H9 (cell line): ENCODE data around the gene DIPK1C. TPM values are rescaled to one million over a fixed set of nuclear protein-coding genes. Genes with fewer than 3 reads are reported as not detected.
A peak's percentile ranks its signal among the peaks of the same experiment; 100 is the strongest.

Experiments
- DNase-seq: peaks from one replicate; pipeline ENCODE4 v3.0.0-alpha.2; 2017
- H2AFZ ChIP-seq: one replicate; pipeline ENCODE4 v1.6.1; 2013; ENCODE audit warnings: mild to moderate bottlenecking, low read length, control low read depth, moderate library complexity
- H2AK5ac ChIP-seq: 2 replicates; pipeline ENCODE4 v1.6.1; 2013; ENCODE audit warnings: low read length, control low read depth, mixed read lengths; ENCODE audit not compliant: insufficient read length
- H2BK120ac ChIP-seq: one replicate; pipeline ENCODE4 v1.6.1; 2013; ENCODE audit warnings: low read depth, mild to moderate bottlenecking, low read length, control low read depth, inconsistent platforms; ENCODE audit not compliant: poor library complexity, severe bottlenecking
- H2BK12ac ChIP-seq: 2 replicates; pipeline ENCODE4 v1.6.1; 2013; ENCODE audit warnings: low read length, control low read depth, mixed read lengths, low read depth; ENCODE audit not compliant: insufficient read length
- H2BK15ac ChIP-seq: 2 replicates; pipeline ENCODE4 v1.6.1; 2013; ENCODE audit warnings: low read depth, low read length, control low read depth
- H2BK20ac ChIP-seq: one replicate; pipeline ENCODE4 v1.6.1; 2013; ENCODE audit warnings: low read depth, mild to moderate bottlenecking, low read length, control low read depth, inconsistent platforms; ENCODE audit not compliant: poor library complexity, severe bottlenecking
- H2BK5ac ChIP-seq: 2 replicates; pipeline ENCODE4 v1.6.1; 2013; ENCODE audit warnings: low read length, control low read depth, mixed read lengths; ENCODE audit not compliant: insufficient read length
- H3K14ac ChIP-seq: 2 replicates; pipeline ENCODE4 v1.6.1; 2013; ENCODE audit warnings: low read length, control low read depth; ENCODE audit not compliant: insufficient read depth
- H3K18ac ChIP-seq: 2 replicates; pipeline ENCODE4 v1.6.1; 2013; ENCODE audit warnings: low read depth, mild to moderate bottlenecking, mixed read lengths, low read length, control low read depth; ENCODE audit not compliant: insufficient read length
- H3K23ac ChIP-seq: 2 replicates; pipeline ENCODE4 v1.6.1; 2013; ENCODE audit warnings: low read length, control low read depth, mixed read lengths, low read depth; ENCODE audit not compliant: insufficient read length
- H3K23me2 ChIP-seq: 2 replicates; pipeline ENCODE4 v1.6.1; 2013; ENCODE audit warnings: low read depth, mild to moderate bottlenecking, mixed read lengths, low read length, control low read depth; ENCODE audit not compliant: insufficient read length, poor library complexity, severe bottlenecking
- H3K27ac ChIP-seq: 2 replicates; pipeline ENCODE4 v1.5.1; 2013; ENCODE audit warnings: low read length, control low read depth, mixed read lengths, low read depth; ENCODE audit not compliant: insufficient read length
- H3K27me3 ChIP-seq: 2 replicates; pipeline ENCODE4 v1.6.1; 2013; ENCODE audit warnings: low read length, control low read depth, inconsistent platforms; ENCODE audit not compliant: insufficient read depth
- H3K4ac ChIP-seq: 2 replicates; pipeline ENCODE4 v1.6.1; 2013; ENCODE audit warnings: low read depth, mild to moderate bottlenecking, control low read depth, inconsistent platforms, low read length, moderate library complexity
- H3K4me1 ChIP-seq: 2 replicates; pipeline ENCODE4 v1.6.1; 2013; ENCODE audit warnings: low read length, control low read depth, inconsistent platforms; ENCODE audit not compliant: insufficient read depth
- H3K4me2 ChIP-seq: 2 replicates; pipeline ENCODE4 v1.6.1; 2013; ENCODE audit warnings: low read length, control low read depth, mixed read lengths; ENCODE audit not compliant: insufficient read length, insufficient read depth
- H3K56ac ChIP-seq: 2 replicates; pipeline ENCODE4 v1.6.1; 2013; ENCODE audit warnings: low read depth, mild to moderate bottlenecking, mixed read lengths, low read length, control low read depth; ENCODE audit not compliant: insufficient read length
- H3K79me1 ChIP-seq: 2 replicates; pipeline ENCODE4 v1.6.1; 2013; ENCODE audit warnings: low read depth, mild to moderate bottlenecking, moderate library complexity, low read length, control low read depth, inconsistent platforms; ENCODE audit not compliant: insufficient read depth, poor library complexity, severe bottlenecking
- H3K79me2 ChIP-seq: 2 replicates; pipeline ENCODE4 v1.6.1; 2013; ENCODE audit warnings: low read length, control low read depth, inconsistent platforms; ENCODE audit not compliant: insufficient read depth
- H3K9ac ChIP-seq: 2 replicates; pipeline ENCODE4 v1.6.1; 2013; ENCODE audit warnings: low read length, control low read depth, mixed read lengths; ENCODE audit not compliant: insufficient read length; ENCODE audit errors: extremely low read depth
- H3K9me3 ChIP-seq: one replicate; pipeline ENCODE4 v1.6.1; 2013; ENCODE audit warnings: low read depth, low read length, inconsistent platforms; ENCODE audit not compliant: control insufficient read depth
- H3T11ph ChIP-seq: one replicate; pipeline ENCODE4 v1.6.1; 2013; ENCODE audit warnings: mild to moderate bottlenecking, low read length, control low read depth, inconsistent platforms
- H4K20me1 ChIP-seq: one replicate; pipeline ENCODE4 v1.6.1; 2013; ENCODE audit not compliant: control insufficient read depth, insufficient read length, insufficient read depth
- H4K5ac ChIP-seq: 2 replicates; pipeline ENCODE4 v1.6.1; 2013; ENCODE audit warnings: low read depth, mild to moderate bottlenecking, mixed read lengths, low read length, control low read depth; ENCODE audit not compliant: insufficient read length
- H4K8ac ChIP-seq: replicated peaks from 2 replicates; pipeline ENCODE4 v1.6.1; 2013; ENCODE audit warnings: low read length, control low read depth, mixed read lengths, low read depth; ENCODE audit not compliant: insufficient read length
- H4K91ac ChIP-seq: 2 replicates; pipeline ENCODE4 v1.6.1; 2013; ENCODE audit warnings: low read depth, mild to moderate bottlenecking, moderate library complexity, mixed read lengths, low read length, control low read depth; ENCODE audit not compliant: insufficient read length
- H3K27ac Mint-ChIP-seq, 3 experiments: 2 replicates in 2 of 3; 3 replicates in 1 of 3; pipeline ENCODE4 v1.8.0; 2020 to 2021; ENCODE audit warnings: mixed read lengths in 3 of 3, mild to moderate bottlenecking in 1 of 3, moderate library complexity in 1 of 3
- H3K27me3 Mint-ChIP-seq: 2 replicates; pipeline ENCODE4 v1.8.0; 2021; ENCODE audit warnings: low read depth, mild to moderate bottlenecking, moderate library complexity, mixed read lengths
- H3K36me3 Mint-ChIP-seq, 3 experiments: 2 replicates in 2 of 3; 3 replicates in 1 of 3; pipeline ENCODE4 v1.8.0; 2020 to 2021; ENCODE audit warnings: low read depth in 3 of 3, mixed read lengths in 3 of 3; ENCODE audit not compliant: insufficient read depth in 1 of 3
- H3K4me1 Mint-ChIP-seq, 2 experiments: 2 replicates each; pipeline ENCODE4 v1.8.0; 2020; ENCODE audit warnings: mixed read lengths in 2 of 2
- H3K4me3 Mint-ChIP-seq, 2 experiments: 2 replicates in 1 of 2; 3 replicates in 1 of 2; pipeline ENCODE4 v1.8.0; 2020 to 2021; ENCODE audit warnings: mild to moderate bottlenecking in 2 of 2, mixed read lengths in 2 of 2, moderate library complexity in 1 of 2
- H3K9me3 Mint-ChIP-seq, 2 experiments: 2 replicates in 1 of 2; 3 replicates in 1 of 2; pipeline ENCODE4 v1.8.0; 2020; ENCODE audit warnings: mild to moderate bottlenecking in 2 of 2, mixed read lengths in 2 of 2, moderate library complexity in 1 of 2
- WGBS: extraction: QIAGEN DNeasy Blood & Tissue Kit; methylation state at CpG from one replicate; pipeline ENCODE4 v1.1.7; 2013; ENCODE audit warnings: missing lambda C conversion rate, low lambda C conversion rate, mixed read lengths; ENCODE audit not compliant: insufficient read length; ENCODE audit errors: extremely low coverage; 5-methylcytosine and 5-hydroxymethylcytosine counted together
- total RNA-seq: library from RNA; stranded (reverse); gene quantifications from 2 replicates; pipeline ENCODE4 v1.2.1, GENCODE V29; 2021
- TF ChIP-seq, protein P1 (sequence below): fragments of 200-600 bp; sonication (generic); conservative IDR thresholded peaks from 3 replicates; pipeline ENCODE4 v1.8.0; 2021; ENCODE audit warnings: antibody characterized with exemption, mild to moderate bottlenecking

The DIPK1C gene
- total RNA-seq, 1 experiment from 2014 or later, result not detected

DNA sequence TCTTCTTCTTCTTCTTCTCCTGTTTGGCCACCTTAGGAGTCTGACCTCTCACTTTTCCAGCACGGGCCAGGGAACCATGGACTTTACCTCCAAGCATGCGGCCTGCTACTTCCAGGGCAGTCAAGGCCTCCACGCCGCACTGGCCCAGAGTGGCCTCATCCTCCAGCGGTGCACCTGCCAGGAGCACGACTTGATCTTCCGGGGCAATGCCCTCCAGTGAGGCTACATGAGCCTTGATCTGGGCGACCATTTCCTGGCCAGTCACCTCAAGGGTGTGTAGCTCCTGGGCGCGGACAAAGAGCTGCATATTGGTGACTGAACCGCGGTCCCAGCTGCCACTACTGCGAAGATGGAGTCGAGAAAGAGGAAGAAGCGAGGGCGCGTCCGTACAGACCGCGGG, 67.1 kb downstream of the DIPK1C start:
- Histone ChIP-seq H3K23ac (no peak overlapping the region), H3K4ac (no peak overlapping the region), H3K23me2 (no peaks in the 10 kb centered on the region), H3K4me2 (no peak overlapping the region), H3K9me3 (no peaks in the 10 kb centered on the region), H3T11ph (no peak overlapping the region), H3K27ac (no peak overlapping the region), H2BK120ac (no peak overlapping the region), H3K18ac (no peak overlapping the region), H2AFZ (no peak overlapping the region), H3K56ac (no peak overlapping the region), H3K14ac (no peak overlapping the region), H2BK20ac (no peak overlapping the region), H2BK5ac (no peak overlapping the region), H3K79me1 (no peaks in the 10 kb centered on the region), H3K79me2 (no peaks in the 10 kb centered on the region), H3K4me1 (no peaks in the 10 kb centered on the region), H2AK5ac (no peak overlapping the region), H3K9ac (no peak overlapping the region), H3K27me3 (no peaks in the 10 kb centered on the region), H4K20me1 (no peaks in the 10 kb centered on the region), H4K91ac (no peak overlapping the region), H2BK15ac (no peak overlapping the region), H2BK12ac (no peak overlapping the region), H4K5ac (no peak overlapping the region), H4K8ac (no peak overlapping the region)
- peaks cover 5 to 7% of the 10 kb centered on the region in 2 experiments for H3K4me1 Mint-ChIP-seq
- no peaks in the 10 kb centered on the region for H3K36me3 Mint-ChIP-seq
- TF ChIP-seq, protein P1, sequence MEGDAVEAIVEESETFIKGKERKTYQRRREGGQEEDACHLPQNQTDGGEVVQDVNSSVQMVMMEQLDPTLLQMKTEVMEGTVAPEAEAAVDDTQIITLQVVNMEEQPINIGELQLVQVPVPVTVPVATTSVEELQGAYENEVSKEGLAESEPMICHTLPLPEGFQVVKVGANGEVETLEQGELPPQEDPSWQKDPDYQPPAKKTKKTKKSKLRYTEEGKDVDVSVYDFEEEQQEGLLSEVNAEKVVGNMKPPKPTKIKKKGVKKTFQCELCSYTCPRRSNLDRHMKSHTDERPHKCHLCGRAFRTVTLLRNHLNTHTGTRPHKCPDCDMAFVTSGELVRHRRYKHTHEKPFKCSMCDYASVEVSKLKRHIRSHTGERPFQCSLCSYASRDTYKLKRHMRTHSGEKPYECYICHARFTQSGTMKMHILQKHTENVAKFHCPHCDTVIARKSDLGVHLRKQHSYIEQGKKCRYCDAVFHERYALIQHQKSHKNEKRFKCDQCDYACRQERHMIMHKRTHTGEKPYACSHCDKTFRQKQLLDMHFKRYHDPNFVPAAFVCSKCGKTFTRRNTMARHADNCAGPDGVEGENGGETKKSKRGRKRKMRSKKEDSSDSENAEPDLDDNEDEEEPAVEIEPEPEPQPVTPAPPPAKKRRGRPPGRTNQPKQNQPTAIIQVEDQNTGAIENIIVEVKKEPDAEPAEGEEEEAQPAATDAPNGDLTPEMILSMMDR, result no peak
- H3K9me3 Mint-ChIP-seq, result no peaks in the 10 kb centered on the region
- peaks cover 2% of the 10 kb centered on the region; the same call in 1 of the 2 replicates for H3K27me3 Mint-ChIP-seq
- WGBS, result no CpG with 5 or more reads among the region's 20 CpGs
- H3K4me3 Mint-ChIP-seq, result no peak overlapping the region
- DNase-seq, result no peak
- peak overlapping the region in 1 of 3 experiments; percentile 14; a peak in 1 of 7 replicates for H3K27ac Mint-ChIP-seq
